K562 (cell line): Measurements from ENCODE around the gene MPL. TPM values are rescaled to one million over a fixed set of nuclear protein-coding genes. Genes with fewer than 3 reads are reported as not detected.
A peak's percentile ranks its signal among the peaks of the same experiment; 100 is the strongest.

Experiments
- ATF3 ChIP-seq, 2 experiments: fragments of 450-650 bp in 1 of 2; sonication (generic) in 1 of 2; formaldehyde crosslinking in 1 of 2; IDR thresholded peaks in 1 of 2; conservative IDR thresholded peaks in 1 of 2; 2 replicates each; pipeline versions ENCODE4 v1.6.1 to v1.8.1; 2016 to 2023; ENCODE audit warnings: mild to moderate bottlenecking in 2 of 2, moderate library complexity in 2 of 2, inconsistent platforms in 1 of 2, missing genetic modification reagents in 1 of 2
- CHD2 ChIP-seq: IDR thresholded peaks from 2 replicates; pipeline ENCODE4 v1.6.1; 2011; ENCODE audit warnings: low read depth, low read length
- GMEB1 ChIP-seq: fragments of 250-450 bp; sonication (Bioruptor Pico); IDR thresholded peaks from 2 replicates; pipeline ENCODE4 v1.4.0; 2020; ENCODE audit warnings: mild to moderate bottlenecking
- HMGXB4 ChIP-seq: sonication (generic); formaldehyde crosslinking; IDR thresholded peaks from 2 replicates; pipeline ENCODE4 v1.8.1; 2023; ENCODE audit warnings: mild to moderate bottlenecking, missing genetic modification reagents
- ILK ChIP-seq: fragments of 450-650 bp; IDR thresholded peaks from 2 replicates; pipeline ENCODE4 v1.6.1; 2016; ENCODE audit warnings: missing genetic modification characterization, low read depth, mild to moderate bottlenecking, missing compliant biosample characterization, moderate library complexity, borderline replicate concordance
- PBX2 ChIP-seq, 2 experiments: IDR thresholded peaks in 1 of 2; conservative IDR thresholded peaks in 1 of 2; 2 replicates each; pipeline ENCODE4 v1.6.1; 2016; ENCODE audit warnings: low read depth in 2 of 2, mild to moderate bottlenecking in 1 of 2, missing compliant biosample characterization in 1 of 2, missing genetic modification characterization in 1 of 2, moderate library complexity in 1 of 2
- SMAD2 ChIP-seq: fragments of 150-350 bp; IDR thresholded peaks from 2 replicates; pipeline ENCODE4 v1.6.1; 2014; ENCODE audit warnings: low read depth, mild to moderate bottlenecking, low read length
- SMAD4 ChIP-seq: fragments of 250-450 bp; sonication (Bioruptor Pico); conservative IDR thresholded peaks from 2 replicates; pipeline ENCODE4 v1.8.0; 2021; ENCODE audit warnings: inconsistent platforms, mild to moderate bottlenecking, moderate library complexity
- SRSF7 ChIP-seq: fragments of 200-400 bp; formaldehyde crosslinking; optimal IDR thresholded peaks from 2 replicates; pipeline ENCODE3; 2017; ENCODE audit warnings: mild to moderate bottlenecking, low read depth, low read length
- TAF1 ChIP-seq: IDR thresholded peaks from 2 replicates; pipeline ENCODE4 v1.6.1; 2011; ENCODE audit warnings: mild to moderate bottlenecking, low read length, moderate library complexity; ENCODE audit not compliant: insufficient read depth, control insufficient read depth, severe bottlenecking; ENCODE audit errors: extremely low read depth
- TCF3 ChIP-seq: sonication (generic); formaldehyde crosslinking; IDR thresholded peaks from 2 replicates; pipeline ENCODE4 v1.4.0; 2020; ENCODE audit warnings: mild to moderate bottlenecking, missing genetic modification reagents
- TRIM25 ChIP-seq: fragments of 450-650 bp; IDR thresholded peaks from 2 replicates; pipeline ENCODE4 v1.7.0; 2016; ENCODE audit warnings: borderline replicate concordance
- ZNF184 ChIP-seq: sonication (generic); formaldehyde crosslinking; IDR thresholded peaks from 2 replicates; pipeline ENCODE4 v1.5.0; 2020; ENCODE audit warnings: missing genetic modification reagents
- ZNF398 ChIP-seq: fragments of 250-450 bp; sonication (Bioruptor Pico); IDR thresholded peaks from 2 replicates; pipeline ENCODE4 v1.8.0; 2021; ENCODE audit warnings: moderate library complexity, mild to moderate bottlenecking, inconsistent platforms
- polyA plus RNA-seq, 8 experiments: library from polyadenylated mRNA; depleted of rRNA in 4 of 8; stranded (reverse) in 5 of 8; unstranded in 3 of 8; fragments of >200 nt; fragmentation: Nextera tagmentation in 2 of 8; fragmentation: Illumina TruSeq in 1 of 8; extraction: Ambion mirVana in 2 of 8; extraction: Trizol in 1 of 8; gene quantifications; 2 replicates each; pipeline versions ENCODE4 v1.2.1 to v1.2.3, GENCODE V29; 2011 to 2014; ENCODE audit warnings: inconsistent platforms in 1 of 8, missing spikeins in 1 of 8
- total RNA-seq, 7 experiments: library from RNA; depleted of rRNA in 6 of 7; stranded (reverse); fragments of >200 nt in 6 of 7; fragmentation: Illumina TruSeq in 2 of 7; extraction: Trizol in 2 of 7; gene quantifications; 2 replicates each; pipeline versions ENCODE4 v1.2.1 to v1.2.3, GENCODE V29; 2011 to 2021; ENCODE audit warnings: low replicate concordance in 1 of 7

MPL gene
- total and polyA plus RNA-seq, 9 of the 15 experiments (the other 6 are each of a cell fraction or from before 2014, with no cell fraction given) = not detected

- TF ChIP-seq ZNF184 (CRISPR knock-in tag) (no peak), TCF3 (CRISPR knock-in tag) (peak; percentile 91), GMEB1 (CRISPR knock-in tag) (no peak), ATF3 (IDR thresholded peaks at IDR 0.05) (no peak), ATF3 (CRISPR knock-in tag; conservative IDR thresholded peaks at IDR 0.05) (no peak), SMAD2 (no peak), TAF1 (no peak), TRIM25 (no peak), ZNF398 (CRISPR knock-in tag) (no peak), CHD2 (no peak), HMGXB4 (CRISPR knock-in tag) (no peak), SRSF7 (no peak), ILK (tag) (no peak), PBX2 (CRISPR knock-in tag; IDR thresholded peaks at IDR 0.05; ENCODE audit: low read depth) (no peak), PBX2 (tag; conservative IDR thresholded peaks at IDR 0.05; ENCODE audit: low read depth) (peak; percentile 39; the same call in 1 of the 2 replicates), SMAD4 (peak; percentile 77)
Measured at GRCh38 chr1:43402089-43402865, 64.7 kb downstream of the MPL start (continued).
